HepG2 (cell line): ENCODE data around the gene CDSN. TPM values are rescaled to one million over a fixed set of nuclear protein-coding genes. Genes with fewer than 3 reads are reported as not detected.
A peak's percentile ranks its signal among the peaks of the same experiment; 100 is the strongest.

Experiments
- ATAC-seq: fragments of 200-7000 bp; cut with Tn5 transposase; 3 replicates; pipeline ENCODE4 v1.9.1; 2020; ENCODE audit warnings: mild to moderate bottlenecking, moderate library complexity
- BruUV-seq: library from RNA; stranded (reverse); fragments of 400-500 nt; replicated peaks from 2 replicates; lab custom pipeline; 2021; lab: Mats Ljungman, UMichigan
- CTCF ChIA-PET: fragments of 300-600 bp; formaldehyde crosslinking; extraction: SDS; loops from one replicate; lab custom pipeline; 2021; ENCODE audit warnings: low total read pairs, inconsistent platforms, low intra/inter-chr PET ratio; lab: Yijun Ruan, JAX
- POLR2A ChIA-PET: fragments of 350-600 bp; sonication (Branson Sonifier 250); formaldehyde crosslinking; loops from one replicate; lab custom pipeline; 2020; ENCODE audit warnings: antibody characterized with exemption, inconsistent platforms; lab: Yijun Ruan, JAX
- DNase-seq: peaks from one replicate; pipeline ENCODE4 v3.0.0-alpha.2; 2015; ENCODE audit warnings: low spot score
- FAIRE-seq: peaks from 3 replicates; lab custom pipeline; 2011; peaks lifted over from hg19 to GRCh38; lab: Jason Lieb, UNC
- H2AFZ ChIP-seq: one replicate; pipeline ENCODE4 v1.6.1; 2011; ENCODE audit warnings: low read length, inconsistent platforms
- H3K27ac ChIP-seq: fragments of 300-600 bp; 3 replicates; pipeline ENCODE4 v1.8.0; 2011; ENCODE audit warnings: mixed run types, mild to moderate bottlenecking, mixed read lengths, low read length, inconsistent platforms; ENCODE audit not compliant: insufficient read depth; ENCODE audit errors: extremely low read length
- H3K27me3 ChIP-seq, 2 experiments: fragments of 200-600 bp in 1 of 2; 2 replicates in 1 of 2; 3 replicates in 1 of 2; pipeline versions ENCODE4 v1.6.0 to v1.8.0; 2011; ENCODE audit warnings: low read length in 2 of 2, mild to moderate bottlenecking in 2 of 2, moderate library complexity in 2 of 2, inconsistent platforms in 1 of 2; ENCODE audit not compliant: insufficient read depth in 2 of 2, control insufficient read depth in 1 of 2
- H3K36me3 ChIP-seq, 2 experiments: fragments of 200-600 bp in 1 of 2; replicated peaks in 1 of 2; 2 replicates in 1 of 2; 3 replicates in 1 of 2; pipeline versions ENCODE4 v1.5.1 to v1.8.0; 2011; ENCODE audit warnings: low read length in 2 of 2, inconsistent platforms in 1 of 2; ENCODE audit not compliant: insufficient read depth in 2 of 2, control insufficient read depth in 1 of 2
- H3K4me1 ChIP-seq: 2 replicates; pipeline ENCODE4 v1.5.1; 2012; ENCODE audit warnings: low read length, inconsistent platforms; ENCODE audit not compliant: insufficient read depth
- H3K4me2 ChIP-seq: 2 replicates; pipeline ENCODE4 v1.6.0; 2011; ENCODE audit warnings: low read depth, low read length, inconsistent platforms
- H3K4me3 ChIP-seq, 3 experiments: fragments of 200-600 bp in 1 of 3; sonication (generic), shearing (Covaris generic) in 1 of 3; replicated peaks in 1 of 3; 2 replicates each; pipeline ENCODE4 v1.5.1; 2011 to 2016; ENCODE audit warnings: low read length in 3 of 3, inconsistent platforms in 2 of 3, low read depth in 2 of 3, mild to moderate bottlenecking in 2 of 3, control low read depth in 1 of 3, mixed read lengths in 1 of 3; ENCODE audit not compliant: insufficient read depth in 1 of 3
- H3K79me2 ChIP-seq: one replicate; pipeline ENCODE4 v1.6.1; 2011; ENCODE audit warnings: low read length, inconsistent platforms; ENCODE audit not compliant: insufficient read depth
- H3K9ac ChIP-seq: 2 replicates; pipeline ENCODE4 v1.6.0; 2011; ENCODE audit warnings: mild to moderate bottlenecking, low read depth, low read length, inconsistent platforms; ENCODE audit not compliant: insufficient read depth
- H3K9me3 ChIP-seq: 2 replicates; pipeline ENCODE4 v1.5.1; 2012; ENCODE audit warnings: mild to moderate bottlenecking, low read length
- H4K20me1 ChIP-seq: 2 replicates; pipeline ENCODE4 v1.6.0; 2011; ENCODE audit warnings: inconsistent platforms, mild to moderate bottlenecking, low read length, moderate library complexity; ENCODE audit not compliant: insufficient read depth
- HDAC1 ChIP-seq: sonication (generic); formaldehyde crosslinking; IDR thresholded peaks from 2 replicates; pipeline ENCODE4 v1.5.1; 2020; ENCODE audit warnings: mild to moderate bottlenecking, missing genetic modification reagents
- IRF2 ChIP-seq: IDR thresholded peaks from 2 replicates; pipeline ENCODE4 v1.6.1; 2018; ENCODE audit warnings: missing genetic modification reagents, missing compliant biosample characterization
- MAFF ChIP-seq: IDR thresholded peaks from 2 replicates; pipeline ENCODE4 v1.6.1; 2011; ENCODE audit warnings: low read depth, low read length, improper control_type of control experiment
- MAFK ChIP-seq, 2 experiments: IDR thresholded peaks in 1 of 2; conservative IDR thresholded peaks in 1 of 2; 2 replicates each; pipeline ENCODE4 v1.6.1; 2011; ENCODE audit warnings: improper control_type of control experiment in 2 of 2, low read length in 2 of 2
- NFE2 ChIP-seq: sonication (generic); formaldehyde crosslinking; IDR thresholded peaks from 2 replicates; pipeline ENCODE4 v1.4.0; 2020; ENCODE audit warnings: missing genetic modification reagents
- NFE2L2 ChIP-seq: fragments of 150-350 bp; IDR thresholded peaks from 2 replicates; pipeline ENCODE4 v1.6.1; 2014; ENCODE audit warnings: low read length
- NR2F1 ChIP-seq, 2 experiments: fragments of 450-650 bp in 1 of 2; formaldehyde crosslinking in 1 of 2; IDR thresholded peaks; 2 replicates each; pipeline versions ENCODE4 v1.5.0 to v1.6.1; 2016 to 2020; ENCODE audit warnings: mild to moderate bottlenecking in 1 of 2, missing compliant biosample characterization in 1 of 2, missing genetic modification reagents in 1 of 2, moderate library complexity in 1 of 2
- SP1 ChIP-seq, 2 experiments: fragments of 450-650 bp in 1 of 2; sonication (generic) in 1 of 2; formaldehyde crosslinking in 1 of 2; IDR thresholded peaks; 2 replicates each; pipeline versions ENCODE4 v1.4.0 to v1.6.1; 2016 to 2020; ENCODE audit warnings: missing genetic modification reagents in 1 of 2
- SRSF1 ChIP-seq: fragments of 200-400 bp; formaldehyde crosslinking; optimal IDR thresholded peaks from 2 replicates; pipeline ENCODE3; 2017; ENCODE audit warnings: mild to moderate bottlenecking, low read depth, low read length, moderate library complexity
- ZNF143 ChIP-seq: sonication (generic); formaldehyde crosslinking; IDR thresholded peaks from 2 replicates; pipeline ENCODE4 v1.4.0; 2020; ENCODE audit warnings: missing genetic modification reagents
- ZNF430 ChIP-seq: sonication (generic); formaldehyde crosslinking; IDR thresholded peaks from 2 replicates; pipeline ENCODE4 v1.9.0; 2021; ENCODE audit warnings: mild to moderate bottlenecking, missing genetic modification reagents
- ZNF7 ChIP-seq: IDR thresholded peaks from 2 replicates; pipeline ENCODE4 v1.6.1; 2016; ENCODE audit warnings: missing biosample characterization, missing genetic modification reagents
- ZNF776 ChIP-seq: sonication (generic); formaldehyde crosslinking; IDR thresholded peaks from 2 replicates; pipeline ENCODE4 v1.4.0; 2020; ENCODE audit warnings: mild to moderate bottlenecking, missing genetic modification reagents
- WGBS: methylation state at CpG from one replicate; pipeline ENCODE4 v1.1.6; 2017; ENCODE audit warnings: low lambda C conversion rate; 5-methylcytosine and 5-hydroxymethylcytosine counted together
- in situ Hi-C: cut with HindIII; loops from 2 replicates; pipeline ENCODE4 v1.10.0; 2017; ENCODE audit warnings: low pct_unique_long_range_greater_than_20kb; ENCODE audit not compliant: extremely low pct_ligation_motif_present
- intact Hi-C: fragments of 100-400 bp; cut with micrococcal nuclease; formaldehyde crosslinking; loops from one replicate; pipeline ENCODE4 v1.10.0; 2022; ENCODE audit not compliant: unreplicated experiment
- polyA plus RNA-seq, 8 experiments: library from polyadenylated mRNA; depleted of rRNA in 3 of 8; stranded (reverse) in 7 of 8; unstranded in 1 of 8; fragments of >200 nt; fragmentation: Illumina TruSeq in 4 of 8; extraction: Trizol in 4 of 8; gene quantifications; 2 replicates each; pipeline versions ENCODE4 v1.2.1 to v1.2.3, GENCODE V29; 2011 to 2016; ENCODE audit warnings: low read depth in 4 of 8, missing spikeins in 1 of 8, mixed read lengths in 1 of 8; ENCODE audit not compliant: insufficient read depth in 1 of 8
- total RNA-seq, 5 experiments: library from RNA; depleted of rRNA; stranded (reverse); fragments of >200 nt; fragmentation: Illumina TruSeq; extraction: Trizol; gene quantifications; 2 replicates each; pipeline ENCODE4 v1.2.3, GENCODE V29; 2016; ENCODE audit warnings: low read depth in 1 of 5
- TF ChIP-seq, protein P1 (sequence below): sonication (generic); formaldehyde crosslinking; IDR thresholded peaks from 2 replicates; pipeline ENCODE4 v1.4.0; 2020; ENCODE audit warnings: missing genetic modification reagents

The CDSN gene
- total and polyA plus RNA-seq, 2 of the 13 experiments (the other 11 are each of a cell fraction or from before 2014, with no cell fraction given): not detected

DNA sequence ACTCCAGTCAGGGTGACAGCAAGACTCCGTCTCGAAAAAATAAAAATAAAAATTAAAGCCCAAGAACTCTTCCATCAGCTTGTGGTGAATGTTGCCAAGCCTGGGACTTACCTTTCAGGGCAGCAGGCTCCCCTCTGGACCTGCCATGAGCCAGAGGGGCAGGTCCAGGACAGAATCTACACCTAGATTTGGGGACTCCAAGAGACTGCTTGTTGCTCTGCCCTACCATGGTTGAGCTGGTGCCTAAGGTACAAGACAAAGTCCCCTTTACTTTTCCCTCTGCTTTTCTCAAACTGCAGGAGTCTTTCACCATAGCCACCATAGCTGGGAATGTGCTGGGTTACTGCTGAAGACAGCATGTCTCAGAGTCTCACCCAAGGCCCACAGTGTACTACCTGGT lies 17.1 kb downstream of the CDSN start (continued):
- TF ChIP-seq, protein P1, sequence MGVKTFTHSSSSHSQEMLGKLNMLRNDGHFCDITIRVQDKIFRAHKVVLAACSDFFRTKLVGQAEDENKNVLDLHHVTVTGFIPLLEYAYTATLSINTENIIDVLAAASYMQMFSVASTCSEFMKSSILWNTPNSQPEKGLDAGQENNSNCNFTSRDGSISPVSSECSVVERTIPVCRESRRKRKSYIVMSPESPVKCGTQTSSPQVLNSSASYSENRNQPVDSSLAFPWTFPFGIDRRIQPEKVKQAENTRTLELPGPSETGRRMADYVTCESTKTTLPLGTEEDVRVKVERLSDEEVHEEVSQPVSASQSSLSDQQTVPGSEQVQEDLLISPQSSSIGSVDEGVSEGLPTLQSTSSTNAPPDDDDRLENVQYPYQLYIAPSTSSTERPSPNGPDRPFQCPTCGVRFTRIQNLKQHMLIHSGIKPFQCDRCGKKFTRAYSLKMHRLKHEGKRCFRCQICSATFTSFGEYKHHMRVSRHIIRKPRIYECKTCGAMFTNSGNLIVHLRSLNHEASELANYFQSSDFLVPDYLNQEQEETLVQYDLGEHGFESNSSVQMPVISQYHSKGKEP (CRISPR knock-in tag): no peak
- TF ChIP-seq NR2F1 (CRISPR knock-in tag; IDR thresholded peaks at IDR 0.05) (no peak), ZNF430 (no peak), SP1 (IDR thresholded peaks at IDR 0.05) (no peak), SP1 (CRISPR knock-in tag; IDR thresholded peaks at IDR 0.05) (no peak), ZNF776 (no peak), ZNF143 (CRISPR knock-in tag) (no peak), HDAC1 (CRISPR knock-in tag) (no peak)

DNA sequence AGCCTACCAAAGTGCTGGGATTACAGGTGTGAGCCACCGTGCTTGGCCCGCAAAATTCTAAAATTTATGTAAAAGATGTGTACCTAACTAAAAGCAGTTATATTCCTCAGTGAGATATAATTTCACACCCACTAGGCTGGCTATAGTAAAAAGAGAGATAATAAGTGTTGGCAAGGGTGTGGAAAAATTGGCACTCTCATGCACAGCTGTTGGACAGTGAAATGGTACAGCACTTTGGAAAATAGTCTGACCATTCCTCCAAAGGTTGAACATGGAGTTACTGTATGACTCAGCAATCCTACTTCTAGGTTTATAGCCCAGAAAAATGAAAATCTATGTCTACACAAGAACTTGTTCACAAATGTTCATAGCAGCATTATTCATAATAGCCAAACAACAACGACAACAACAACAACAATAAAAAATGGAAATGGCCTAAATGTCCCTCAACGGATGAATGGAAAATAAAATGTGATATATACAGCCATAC lies 21.8 kb downstream of the CDSN start:
- no peak overlapping the region for H2AFZ ChIP-seq
- H3K9me3 ChIP-seq: no peaks in the 10 kb centered on the region
- H3K4me3 ChIP-seq: no peak overlapping the region
- TF ChIP-seq MAFK (conservative IDR thresholded peaks at IDR 0.05 in 1 of 2, IDR thresholded peaks at IDR 0.05 in 1 of 2; ENCODE audit: low read length in 2 of 2): peak in 1 of 2 experiments; percentile 63; a peak in 2 of 4 replicates
- TF ChIP-seq NFE2L2: peak; percentile 88
- TF ChIP-seq IRF2 (CRISPR knock-in tag): no peak
- TF ChIP-seq SRSF1: no peak
- TF ChIP-seq ZNF7: peak; percentile 90
- TF ChIP-seq NFE2: peak; percentile 43; the same call in 1 of the 2 replicates
- peak; percentile 50 for TF ChIP-seq MAFF
- in situ Hi-C loops: loop anchor here (25.0 kb wide), 2 partner anchors 411 to 636 kb away; partner anchors contain the start of genes NRM and PPP1R18
- intact Hi-C loops: no loop called here
- H3K79me2 ChIP-seq: no peaks in the 10 kb centered on the region
- H3K4me1 ChIP-seq: peaks cover 30% of the 10 kb centered on the region
- ATAC-seq (no peak), DNase-seq (no peak), FAIRE-seq (peak; percentile 28)
- POLR2A ChIA-PET: no interaction called here
- BruUV-seq: no TSS peak
- 64% methylated on average over 4 of the region's 4 CpGs for WGBS
- no peaks in the 10 kb centered on the region for H4K20me1 ChIP-seq
- no peak overlapping the region for H3K27ac ChIP-seq
- CTCF ChIA-PET: no interaction called here
- H3K9ac ChIP-seq: no peak overlapping the region
- H3K4me2 ChIP-seq: no peak overlapping the region
- H3K27me3 ChIP-seq: no peaks in the 10 kb centered on the region
- no peaks in the 10 kb centered on the region for H3K36me3 ChIP-seq
